Glutamatergic neuron (in vitro differentiated cells): ENCODE measurements around the gene ENPP5. TPM values are rescaled to one million over a fixed set of nuclear protein-coding genes. Genes with fewer than 3 reads are reported as not detected.

Experiments used
- DNase-seq: peaks from one replicate; pipeline ENCODE4 v3.0.0; 2022
- H3K27ac Mint-ChIP-seq: one replicate; pipeline ENCODE4 v1.8.0; 2020; ENCODE audit warnings: mild to moderate bottlenecking, mixed read lengths, inconsistent platforms; ENCODE audit not compliant: unreplicated experiment
- H3K27me3 Mint-ChIP-seq: one replicate; pipeline ENCODE4 v1.8.0; 2020; ENCODE audit warnings: mild to moderate bottlenecking, moderate library complexity, mixed read lengths, inconsistent platforms; ENCODE audit not compliant: unreplicated experiment
- H3K36me3 Mint-ChIP-seq: one replicate; pipeline ENCODE4 v1.8.0; 2020; ENCODE audit warnings: mild to moderate bottlenecking, mixed read lengths, inconsistent platforms; ENCODE audit not compliant: unreplicated experiment
- H3K4me1 Mint-ChIP-seq: one replicate; pipeline ENCODE4 v1.8.0; 2020; ENCODE audit warnings: mild to moderate bottlenecking, low read depth, mixed read lengths, inconsistent platforms; ENCODE audit not compliant: unreplicated experiment
- H3K4me3 Mint-ChIP-seq: one replicate; pipeline ENCODE4 v1.8.0; 2020; ENCODE audit warnings: mild to moderate bottlenecking, mixed read lengths, inconsistent platforms; ENCODE audit not compliant: unreplicated experiment
- H3K9me3 Mint-ChIP-seq: one replicate; pipeline ENCODE4 v1.8.0; 2020; ENCODE audit warnings: mild to moderate bottlenecking, moderate library complexity, mixed read lengths, inconsistent platforms; ENCODE audit not compliant: unreplicated experiment
- CTCF ChIP-seq: fragments of 200-600 bp; sonication (generic); IDR thresholded peaks from one replicate; pipeline ENCODE4 v1.5.0; 2021; ENCODE audit not compliant: partially characterized antibody, unreplicated experiment
- total RNA-seq: library from RNA; stranded (reverse); fragmentation: NEBNext Ultra II Directional; extraction: Animal tissue kit (Norgen Biotek cat#: 25700); gene quantifications from one replicate; pipeline ENCODE4 v1.2.1, GENCODE V29; 2021; ENCODE audit not compliant: unreplicated experiment

Gene ENPP5
- total RNA-seq, 1 donor from 2014 or later = 1.2 TPM

- H3K27me3 Mint-ChIP-seq = no peaks in the 10 kb centered on the region
- no peaks in the 10 kb centered on the region for H3K4me1 Mint-ChIP-seq
- no peak for DNase-seq
- no peaks in the 10 kb centered on the region for H3K36me3 Mint-ChIP-seq
- no peak overlapping the region for H3K4me3 Mint-ChIP-seq
- H3K27ac Mint-ChIP-seq = no peak overlapping the region
- no peak for TF ChIP-seq CTCF
- no peaks in the 10 kb centered on the region for H3K9me3 Mint-ChIP-seq
Measured at GRCh38 chr6:46175976-46176375, 5.2 kb upstream of the ENPP5 start.

- H3K4me1 Mint-ChIP-seq = no peaks in the 10 kb centered on the region
- no peaks in the 10 kb centered on the region for H3K36me3 Mint-ChIP-seq
- TF ChIP-seq CTCF = no peak
- H3K27ac Mint-ChIP-seq = no peak overlapping the region
- no peaks in the 10 kb centered on the region for H3K27me3 Mint-ChIP-seq
- no peaks in the 10 kb centered on the region for H3K9me3 Mint-ChIP-seq
- no peak for DNase-seq
- H3K4me3 Mint-ChIP-seq = no peak overlapping the region
Measured at GRCh38 chr6:46175446-46175845, 4.7 kb upstream of the ENPP5 start.

- no peak for DNase-seq
- TF ChIP-seq CTCF = no peak
- H3K27me3 Mint-ChIP-seq = peaks cover 4% of the 10 kb centered on the region
- no peak overlapping the region for H3K27ac Mint-ChIP-seq
- no peaks in the 10 kb centered on the region for H3K9me3 Mint-ChIP-seq
- no peak overlapping the region for H3K4me3 Mint-ChIP-seq
- no peaks in the 10 kb centered on the region for H3K4me1 Mint-ChIP-seq
- H3K36me3 Mint-ChIP-seq = no peaks in the 10 kb centered on the region
Measured at GRCh38 chr6:46174904-46175303, 4.1 kb upstream of the ENPP5 start.

GRCh38 chr6:46172176-46172575, 1.4 kb upstream of the ENPP5 start:
- H3K4me1 Mint-ChIP-seq = no peaks in the 10 kb centered on the region
- DNase-seq = no peak
- H3K27me3 Mint-ChIP-seq = peaks cover 4% of the 10 kb centered on the region
- H3K36me3 Mint-ChIP-seq = no peaks in the 10 kb centered on the region
- TF ChIP-seq CTCF = no peak
- H3K4me3 Mint-ChIP-seq = no peak overlapping the region
- no peak overlapping the region for H3K27ac Mint-ChIP-seq
- no peaks in the 10 kb centered on the region for H3K9me3 Mint-ChIP-seq

- DNase-seq = no peak
- Mint-ChIP-seq H3K36me3 (no peaks in the 10 kb centered on the region), H3K27ac (no peak overlapping the region), H3K27me3 (no peaks in the 10 kb centered on the region), H3K9me3 (no peaks in the 10 kb centered on the region), H3K4me3 (no peak overlapping the region), H3K4me1 (no peaks in the 10 kb centered on the region)
- no peak for TF ChIP-seq CTCF
Measured at GRCh38 chr6:46160102-46160501, 10.7 kb downstream of the ENPP5 start.
